Activated CD4-positive, CD25-positive, alpha-beta regulatory T cell treated with anti-CD3 and anti-CD28 coated beads, Interleukin-2, amount 50 U/mL, for 72 hours (primary cell): Measurements from ENCODE around the gene PTPRR.

Source experiments
- DNase-seq: peaks from one replicate; pipeline ENCODE4 v3.0.0; 2021

The PTPRR gene

GRCh38 chr12:70637303-70638085, 283.0 kb downstream of the PTPRR start, which contains the start of gene PTPRB:
TSS of gene PTPRB (minus strand) at chr12:70637429. CDS start at chr12:70637395, 34 bp downstream.
- no peak for DNase-seq

- DNase-seq, result no peak
Measured at GRCh38 chr12:70635755-70636154, 284.8 kb downstream of the PTPRR start.

GRCh38 chr12:70628701-70629480, 291.6 kb downstream of the PTPRR start:
- DNase-seq, result no peak

- DNase-seq, result no peak
Measured at GRCh38 chr12:70627677-70628076, 292.9 kb downstream of the PTPRR start.

- DNase-seq, result no peak
Measured at GRCh38 chr12:70626180-70626579, 294.4 kb downstream of the PTPRR start.

GRCh38 chr12:70619471-70620152, 300.9 kb downstream of the PTPRR start:
- DNase-seq, result no peak

- no peak for DNase-seq
Measured at GRCh38 chr12:70618371-70618770, 302.2 kb downstream of the PTPRR start.

- DNase-seq, result no peak
Measured at GRCh38 chr12:70617450-70617849, 303.1 kb downstream of the PTPRR start.

GRCh38 chr12:70615174-70615866, 305.2 kb downstream of the PTPRR start:
- DNase-seq, result no peak

- no peak for DNase-seq
Measured at GRCh38 chr12:70609739-70610491, 310.6 kb downstream of the PTPRR start.

GRCh38 chr12:70609203-70609602, 311.3 kb downstream of the PTPRR start:
- DNase-seq, result no peak

- DNase-seq, result no peak
Measured at GRCh38 chr12:70608184-70608583, 312.4 kb downstream of the PTPRR start.

GRCh38 chr12:70607107-70607506, 313.4 kb downstream of the PTPRR start:
- no peak for DNase-seq

- no peak for DNase-seq
Measured at GRCh38 chr12:70605976-70606375, 314.6 kb downstream of the PTPRR start.

- no peak for DNase-seq
Measured at GRCh38 chr12:70604662-70605061, 315.9 kb downstream of the PTPRR start.

- DNase-seq, result no peak
Measured at GRCh38 chr12:70603044-70603443, 317.5 kb downstream of the PTPRR start.

GRCh38 chr12:70598467-70599193, 321.9 kb downstream of the PTPRR start:
- DNase-seq, result no peak

- no peak for DNase-seq
Measured at GRCh38 chr12:70592664-70593063, 327.9 kb downstream of the PTPRR start.

- no peak for DNase-seq
Measured at GRCh38 chr12:70590549-70591226, 329.9 kb downstream of the PTPRR start.

- peak; percentile 58 for DNase-seq
Measured at GRCh38 chr12:70590051-70590450, 330.5 kb downstream of the PTPRR start.
